Mucosa of stomach (tissue), 1 donor: Measurements from ENCODE around the gene LLCFC1.

Experiments used
- H3K27me3 ChIP-seq: one replicate; pipeline ENCODE4 v1.7.0; 2013; ENCODE audit warnings: mild to moderate bottlenecking, low read length; ENCODE audit not compliant: control insufficient read depth, insufficient read depth
- H3K36me3 ChIP-seq: one replicate; pipeline ENCODE4 v1.7.0; 2013; ENCODE audit warnings: low read length; ENCODE audit not compliant: control insufficient read depth, insufficient read depth
- H3K4me1 ChIP-seq: one replicate; pipeline ENCODE4 v1.7.0; 2013; ENCODE audit warnings: mild to moderate bottlenecking, low read length; ENCODE audit not compliant: control insufficient read depth, insufficient read depth
- H3K4me3 ChIP-seq: one replicate; pipeline ENCODE4 v1.7.0; 2013; ENCODE audit warnings: low read length
- H3K9ac ChIP-seq: one replicate; pipeline ENCODE4 v1.7.0; 2013; ENCODE audit warnings: mild to moderate bottlenecking, low read length, moderate library complexity
- H3K9me3 ChIP-seq: one replicate; pipeline ENCODE4 v1.7.0; 2013; ENCODE audit warnings: mild to moderate bottlenecking, low read length, moderate library complexity; ENCODE audit not compliant: control insufficient read depth
- donor health status: Pancreatic carcinoma.

Gene LLCFC1

DNA sequence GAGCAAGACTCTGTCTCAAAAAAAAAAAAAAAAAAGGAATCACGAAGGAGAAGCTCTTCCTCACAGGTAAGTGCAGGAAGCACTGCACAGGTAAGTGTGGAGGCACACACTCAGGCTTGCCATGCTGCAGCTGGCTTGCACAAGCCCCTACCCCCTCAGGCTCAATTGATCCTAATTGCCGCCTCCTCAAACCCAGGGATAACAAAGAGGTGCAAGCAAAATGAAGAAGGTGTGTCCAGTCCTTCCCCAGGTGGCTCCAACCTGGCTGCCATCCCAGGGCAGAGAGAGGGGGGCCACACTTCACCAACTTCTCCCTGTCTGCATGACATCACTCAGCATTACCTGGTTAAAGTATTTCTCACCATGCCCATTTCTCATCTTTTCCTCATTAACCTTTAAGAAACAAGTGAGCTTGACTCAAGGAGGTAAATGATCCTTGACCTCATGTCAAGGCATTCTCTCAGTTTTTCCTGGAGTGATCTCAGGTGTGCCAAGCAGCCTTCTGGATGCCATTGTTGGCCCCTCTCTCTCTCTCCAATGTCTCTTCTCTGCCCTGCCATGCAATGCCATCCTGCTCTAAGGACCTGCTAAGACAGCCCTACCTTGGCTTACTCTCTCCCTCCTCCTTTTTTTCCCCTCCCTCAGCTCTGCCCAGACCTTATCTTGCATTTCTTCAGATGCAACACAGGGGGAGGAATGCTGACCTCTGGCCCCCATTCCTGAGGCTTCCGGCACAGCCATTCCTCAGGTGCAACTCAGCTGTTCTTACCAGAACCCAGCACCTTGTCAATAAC lies 40.7 kb upstream of the LLCFC1 start:
- peaks cover 7% of the 10 kb centered on the region for H3K4me1 ChIP-seq

DNA sequence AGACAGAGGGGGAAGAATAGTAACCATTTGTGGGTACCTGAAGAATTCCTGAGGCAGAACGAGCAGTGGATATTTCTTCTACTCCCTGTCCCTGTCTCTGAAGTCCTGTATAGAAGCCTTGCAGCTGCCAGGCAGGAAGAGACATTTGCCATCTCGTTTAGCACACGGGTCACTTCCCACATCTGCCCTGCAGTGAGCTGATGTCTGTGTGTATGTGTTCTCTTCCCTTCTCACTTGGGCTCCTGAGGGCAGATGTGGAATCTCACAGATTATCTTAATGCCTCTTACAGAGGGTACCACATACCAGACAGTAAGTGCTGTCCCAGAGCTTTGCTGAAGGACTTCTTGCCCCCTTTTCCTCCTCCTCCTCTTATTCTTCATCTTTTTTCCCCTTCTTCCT lies 39.6 kb upstream of the LLCFC1 start:
- Histone ChIP-seq H3K4me3 (no peak overlapping the region), H3K4me1 (peaks cover 7% of the 10 kb centered on the region), H3K9me3 (peaks cover 3% of the 10 kb centered on the region), H3K9ac (no peak overlapping the region), H3K27me3 (peaks cover 3% of the 10 kb centered on the region), H3K36me3 (no peaks in the 10 kb centered on the region)

More for the DNA sequence above, 40.7 kb upstream of the LLCFC1 start:
- Histone ChIP-seq H3K9ac (no peak overlapping the region), H3K27me3 (peaks cover 3% of the 10 kb centered on the region), H3K9me3 (no peaks in the 10 kb centered on the region), H3K4me3 (no peak overlapping the region), H3K36me3 (no peaks in the 10 kb centered on the region)

DNA sequence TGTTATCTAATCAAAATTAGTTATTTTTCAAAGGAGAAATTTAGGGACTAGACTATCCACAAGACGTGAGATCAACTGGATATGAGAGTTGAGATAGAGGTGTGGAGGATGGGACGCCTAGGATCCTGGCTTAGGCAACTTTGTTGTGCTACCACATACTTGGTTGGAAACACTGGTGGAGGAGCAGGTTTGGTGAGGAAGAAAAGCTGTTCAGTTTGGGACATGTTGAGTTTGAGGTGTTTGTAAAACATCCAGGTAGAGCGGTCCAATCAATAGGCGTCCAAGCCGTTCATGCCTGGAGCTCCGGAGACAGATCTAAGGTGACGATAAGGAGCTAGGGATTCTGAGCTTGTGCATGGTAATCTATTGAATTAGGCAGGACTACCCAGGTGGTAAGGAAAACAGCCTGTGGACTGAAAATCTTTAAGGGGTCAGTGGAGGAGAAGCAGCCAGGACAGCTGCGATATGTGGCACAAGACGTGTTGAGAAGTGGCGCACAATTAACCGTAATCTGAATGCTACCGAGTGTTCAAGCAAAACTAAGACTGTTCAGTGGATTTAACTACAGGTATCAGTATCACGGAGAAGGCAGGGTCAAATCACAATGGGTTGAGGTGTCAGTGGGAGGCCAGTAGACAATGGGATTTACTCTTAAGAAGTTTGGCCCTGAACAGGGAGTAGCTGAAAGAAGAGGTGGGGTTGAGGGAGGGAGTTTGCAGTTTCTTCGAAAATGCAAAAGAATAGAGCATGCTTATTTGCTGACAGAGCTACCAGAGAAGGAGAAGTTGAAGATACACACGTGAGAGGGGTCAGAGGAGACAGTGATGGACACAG lies 37.6 kb upstream of the LLCFC1 start:
- H3K36me3 ChIP-seq = no peaks in the 10 kb centered on the region
- peaks cover 4% of the 10 kb centered on the region for H3K9me3 ChIP-seq
- no peak overlapping the region for H3K9ac ChIP-seq
- H3K4me3 ChIP-seq = no peak overlapping the region
- H3K27me3 ChIP-seq = no peaks in the 10 kb centered on the region
- peaks cover 7% of the 10 kb centered on the region for H3K4me1 ChIP-seq

DNA sequence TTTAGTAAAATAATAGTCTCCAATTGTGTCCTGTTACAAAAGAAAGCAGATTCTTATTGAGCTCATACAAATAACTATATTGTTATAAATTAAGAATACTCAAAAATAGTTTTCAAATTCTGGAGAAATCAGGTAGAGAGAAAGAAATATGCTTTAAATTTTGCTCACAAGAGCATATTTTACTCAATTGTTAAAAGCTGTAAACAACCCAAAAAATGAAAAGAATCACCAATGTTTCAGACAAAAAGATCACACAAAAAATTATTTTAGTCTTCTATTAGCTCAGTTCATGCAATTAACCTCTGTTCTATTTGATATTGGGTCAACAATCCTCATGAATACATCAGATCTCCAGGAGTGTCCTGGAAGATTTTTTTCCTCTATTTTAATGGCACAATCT lies 35.2 kb upstream of the LLCFC1 start:
- Histone ChIP-seq H3K9ac (no peak overlapping the region), H3K27me3 (no peaks in the 10 kb centered on the region), H3K9me3 (peaks cover 4% of the 10 kb centered on the region), H3K4me1 (peaks cover 10% of the 10 kb centered on the region), H3K4me3 (no peak overlapping the region), H3K36me3 (no peaks in the 10 kb centered on the region)

DNA sequence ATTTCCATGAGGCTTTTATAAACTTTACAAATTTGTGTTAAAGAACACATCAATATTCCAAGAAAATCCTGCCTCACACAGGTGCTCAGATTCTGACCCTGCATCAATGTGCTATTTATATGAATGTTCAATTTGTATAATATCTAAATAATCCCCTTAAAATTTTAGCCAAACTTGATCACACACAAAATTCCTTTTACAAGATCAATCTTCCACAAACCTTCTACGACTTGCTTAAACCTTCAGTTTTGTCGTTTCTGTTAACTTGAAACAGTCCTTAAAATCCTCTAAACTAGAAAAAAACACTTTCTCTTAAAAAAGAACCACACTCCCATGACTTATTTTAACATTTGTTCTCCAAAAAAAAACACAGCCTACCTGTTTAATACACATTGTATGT lies 33.5 kb upstream of the LLCFC1 start:
- Histone ChIP-seq H3K9me3 (peaks cover 4% of the 10 kb centered on the region), H3K4me1 (peaks cover 23% of the 10 kb centered on the region), H3K27me3 (no peaks in the 10 kb centered on the region), H3K4me3 (no peak overlapping the region), H3K9ac (no peak overlapping the region), H3K36me3 (no peaks in the 10 kb centered on the region)

DNA sequence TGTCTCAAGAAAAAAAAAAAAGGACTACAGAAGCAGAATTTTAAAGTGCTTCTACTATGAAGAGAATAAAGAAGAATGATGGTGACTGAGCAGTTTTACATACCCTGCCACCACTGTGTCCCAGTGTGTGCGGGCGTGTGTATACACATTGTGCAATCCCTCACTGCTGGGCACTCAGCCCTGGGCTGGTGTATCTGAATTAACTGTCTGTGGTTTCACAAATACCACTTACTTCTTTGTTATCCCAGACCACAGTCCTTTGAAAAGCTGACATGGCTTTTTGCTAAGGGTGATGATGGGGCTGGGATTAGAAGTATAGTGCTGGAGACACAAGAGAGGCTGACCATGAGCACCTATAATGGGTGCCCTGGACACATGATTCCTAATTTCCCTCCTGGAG lies 32.6 kb upstream of the LLCFC1 start:
- Histone ChIP-seq H3K4me1 (peaks cover 25% of the 10 kb centered on the region), H3K9me3 (peaks cover 4% of the 10 kb centered on the region), H3K36me3 (no peaks in the 10 kb centered on the region), H3K27me3 (no peaks in the 10 kb centered on the region), H3K9ac (no peak overlapping the region), H3K4me3 (no peak overlapping the region)

DNA sequence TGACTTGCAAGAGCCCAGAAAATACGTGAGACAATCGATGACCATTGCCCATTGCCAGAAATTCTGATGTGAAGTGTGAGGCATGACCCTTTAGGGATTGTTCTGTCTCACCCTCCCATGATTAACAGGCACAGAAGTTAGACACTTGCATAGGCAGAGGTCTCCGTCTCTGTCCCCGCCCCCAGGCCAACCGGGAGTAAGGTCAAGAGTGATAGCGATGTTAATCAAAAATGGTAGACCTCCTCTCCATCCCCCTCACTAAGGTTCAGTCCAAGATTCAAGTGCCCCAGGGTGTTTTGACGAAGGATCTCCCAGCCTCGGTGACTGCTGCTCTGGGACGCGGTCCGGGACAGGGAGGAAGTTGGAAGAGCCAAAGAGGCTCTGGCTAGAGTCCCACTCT lies 31.0 kb upstream of the LLCFC1 start:
- H3K27me3 ChIP-seq = no peaks in the 10 kb centered on the region
- peaks cover 4% of the 10 kb centered on the region for H3K9me3 ChIP-seq
- no peak overlapping the region for H3K9ac ChIP-seq
- peaks cover 31% of the 10 kb centered on the region for H3K4me1 ChIP-seq
- no peak overlapping the region for H3K4me3 ChIP-seq
- no peaks in the 10 kb centered on the region for H3K36me3 ChIP-seq

DNA sequence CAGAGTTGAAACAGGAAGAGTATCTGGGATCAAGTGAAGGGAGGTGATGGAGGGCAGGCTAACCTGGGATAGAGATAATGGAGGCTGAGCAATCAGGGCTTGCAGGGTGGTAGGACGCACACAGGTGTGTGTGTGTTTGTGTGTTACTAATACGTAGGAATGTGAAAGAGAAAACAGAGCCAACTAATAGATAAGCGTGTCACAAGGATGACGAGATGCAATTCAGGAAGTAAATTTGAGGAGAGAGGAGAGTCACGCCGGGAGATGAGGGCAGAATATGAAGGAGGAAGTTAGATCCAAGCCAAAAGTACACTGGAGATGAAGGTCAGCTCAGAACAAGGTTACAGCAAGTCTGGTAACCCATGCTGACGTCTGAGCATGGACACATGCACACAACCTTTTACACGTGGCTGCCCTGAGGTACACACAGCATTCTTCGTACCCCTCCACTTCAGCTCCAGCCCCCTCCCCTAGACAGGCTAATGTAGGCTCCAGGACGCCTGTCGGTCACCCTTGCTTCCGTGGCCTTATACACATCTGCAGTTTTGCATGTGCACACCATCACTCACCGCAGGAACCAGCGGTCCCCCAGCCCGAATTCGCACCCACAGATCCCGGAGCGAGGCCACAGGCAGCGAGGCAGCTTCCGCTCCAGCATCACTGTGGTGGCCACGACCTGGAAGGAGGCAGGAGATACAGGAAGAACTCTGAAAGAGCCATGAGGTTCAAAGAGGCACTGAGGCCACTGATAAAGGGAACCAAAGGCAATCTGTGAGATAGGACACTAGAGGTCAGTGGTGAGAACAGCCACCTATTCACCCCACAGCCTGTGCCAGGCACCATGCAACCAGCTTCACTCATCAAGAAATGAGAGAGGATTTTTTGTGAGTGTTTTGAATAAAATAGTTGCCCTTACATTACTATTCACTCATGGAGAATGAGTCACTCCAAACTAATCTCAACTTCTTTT lies 30.1 kb upstream of the LLCFC1 start:
- H3K36me3 ChIP-seq = no peaks in the 10 kb centered on the region
- H3K27me3 ChIP-seq = no peaks in the 10 kb centered on the region
- H3K4me3 ChIP-seq = no peak overlapping the region
- peaks cover 4% of the 10 kb centered on the region for H3K9me3 ChIP-seq
- H3K4me1 ChIP-seq = peaks cover 40% of the 10 kb centered on the region
- no peak overlapping the region for H3K9ac ChIP-seq

DNA sequence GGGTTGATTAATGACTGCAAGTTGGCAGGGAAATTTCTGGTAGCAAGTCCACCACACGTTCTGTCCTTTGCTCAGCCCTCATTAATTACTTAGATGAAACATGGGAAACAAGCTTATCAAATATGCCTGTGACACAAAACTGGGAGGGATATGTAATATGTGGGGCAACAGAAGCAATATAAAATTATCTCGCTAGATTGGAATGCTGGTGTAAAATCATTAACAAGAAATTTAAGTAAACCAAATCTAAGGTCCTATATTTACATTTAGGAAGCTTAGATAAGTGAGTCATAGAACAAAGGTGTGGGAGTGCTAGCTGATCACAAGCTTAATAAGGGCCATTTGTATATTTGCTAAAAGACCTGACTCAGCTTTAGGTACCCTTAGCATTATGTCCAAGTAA lies 29.3 kb upstream of the LLCFC1 start:
- Histone ChIP-seq H3K27me3 (no peaks in the 10 kb centered on the region), H3K9me3 (no peaks in the 10 kb centered on the region), H3K9ac (no peak overlapping the region), H3K4me1 (peaks cover 45% of the 10 kb centered on the region), H3K4me3 (no peak overlapping the region), H3K36me3 (no peaks in the 10 kb centered on the region)

DNA sequence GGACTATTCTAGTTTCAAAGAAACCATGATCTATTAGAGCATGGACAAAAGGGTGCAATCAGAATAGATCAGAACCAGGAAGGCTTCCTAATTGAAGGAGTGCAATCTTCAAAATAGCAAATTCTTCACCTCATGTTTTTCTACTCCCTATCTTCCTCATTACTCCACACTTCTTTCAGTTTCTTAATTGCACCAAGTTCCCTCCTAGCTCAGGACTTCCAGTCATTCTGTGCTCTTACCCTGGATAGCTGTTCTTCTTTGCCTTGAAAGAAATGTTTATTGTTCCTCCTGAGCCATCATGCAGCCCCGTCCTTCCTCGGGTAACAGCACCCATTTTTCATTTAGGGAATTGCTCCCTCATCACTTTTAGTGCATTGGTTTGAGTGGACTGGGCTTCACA lies 28.8 kb upstream of the LLCFC1 start:
- Histone ChIP-seq H3K9me3 (no peaks in the 10 kb centered on the region), H3K4me1 (peaks cover 45% of the 10 kb centered on the region), H3K27me3 (no peaks in the 10 kb centered on the region), H3K4me3 (no peak overlapping the region), H3K36me3 (no peaks in the 10 kb centered on the region), H3K9ac (no peak overlapping the region)

DNA sequence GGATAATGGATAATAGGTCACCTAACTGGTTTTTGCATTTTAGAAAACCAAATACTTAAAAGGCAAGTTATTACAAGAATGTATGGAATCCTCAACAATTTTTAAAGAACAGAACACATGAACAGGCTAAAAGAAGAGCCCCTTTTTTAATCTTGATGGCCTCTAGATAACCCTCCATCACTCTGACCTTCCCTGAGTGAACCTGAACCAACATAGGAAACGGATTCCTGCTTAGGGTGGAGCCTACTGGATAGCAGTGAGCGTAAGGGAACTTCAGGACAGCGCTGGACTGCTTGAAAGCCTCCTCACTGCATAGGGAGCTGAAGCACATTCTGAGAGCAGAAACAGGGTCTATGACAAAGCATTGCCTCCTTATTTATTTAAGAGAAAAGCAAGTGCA lies 26.2 kb upstream of the LLCFC1 start:
- Histone ChIP-seq H3K4me1 (peaks cover 45% of the 10 kb centered on the region), H3K4me3 (no peak overlapping the region)

More for the DNA sequence above, 26.2 kb upstream of the LLCFC1 start:
- Histone ChIP-seq H3K36me3 (no peaks in the 10 kb centered on the region), H3K9ac (no peak overlapping the region), H3K9me3 (no peaks in the 10 kb centered on the region), H3K27me3 (no peaks in the 10 kb centered on the region)
